GM19023 (cell line): ENCODE measurements around the gene CERT1.
A peak's percentile ranks its signal among the peaks of the same experiment; 100 is the strongest.
"Not testable (repeated sequence)": the region's sequence is repeated elsewhere in the genome, so short reads cannot be mapped to it uniquely, and the experiment has no call there.

Source experiments
- ATAC-seq: cut with Tn5 transposase; IDR thresholded peaks from one replicate; pipeline ENCODE4 v1.9.1; 2021; ENCODE audit warnings: mild to moderate bottlenecking, moderate library complexity; ENCODE audit not compliant: unreplicated experiment

The CERT1 gene

DNA sequence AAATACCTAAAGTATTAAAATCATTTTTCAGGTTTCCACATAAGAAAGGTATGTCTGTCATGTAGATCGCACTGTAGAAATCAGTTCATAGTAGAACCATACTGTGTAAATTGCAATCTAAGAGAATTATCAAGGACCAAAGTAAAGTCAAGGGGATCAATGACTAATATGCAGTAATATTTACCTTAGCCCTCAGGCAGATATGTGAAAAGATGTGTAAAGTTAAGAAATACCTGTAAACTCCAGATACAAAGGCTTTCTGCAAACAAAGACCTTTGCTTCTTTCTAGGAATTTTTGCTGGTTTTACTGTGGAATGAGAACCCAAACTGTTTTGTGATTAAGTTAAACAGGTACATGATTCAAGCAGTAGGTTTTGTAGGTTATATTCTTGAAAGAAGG lies 11.8 kb upstream of the CERT1 start:
- no peak for ATAC-seq

DNA sequence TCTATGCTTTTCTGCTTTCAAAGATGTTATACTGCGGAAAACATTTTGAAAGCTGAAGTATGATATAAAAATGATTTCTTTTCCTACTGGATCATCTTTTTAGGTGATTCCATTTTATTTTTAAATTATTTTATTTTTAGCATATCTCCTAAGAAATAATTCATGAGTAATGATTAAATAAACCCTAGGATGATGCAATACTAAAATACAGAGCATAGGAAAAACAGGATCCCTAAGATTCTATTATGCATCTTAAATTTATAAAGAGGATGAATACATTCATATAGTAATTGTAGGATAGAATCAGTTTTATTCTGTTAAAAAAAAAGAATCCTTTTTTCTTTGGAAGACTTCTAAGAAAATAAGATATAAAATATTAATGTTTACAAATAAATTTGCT lies 11.1 kb upstream of the CERT1 start:
- ATAC-seq, result no peak

DNA sequence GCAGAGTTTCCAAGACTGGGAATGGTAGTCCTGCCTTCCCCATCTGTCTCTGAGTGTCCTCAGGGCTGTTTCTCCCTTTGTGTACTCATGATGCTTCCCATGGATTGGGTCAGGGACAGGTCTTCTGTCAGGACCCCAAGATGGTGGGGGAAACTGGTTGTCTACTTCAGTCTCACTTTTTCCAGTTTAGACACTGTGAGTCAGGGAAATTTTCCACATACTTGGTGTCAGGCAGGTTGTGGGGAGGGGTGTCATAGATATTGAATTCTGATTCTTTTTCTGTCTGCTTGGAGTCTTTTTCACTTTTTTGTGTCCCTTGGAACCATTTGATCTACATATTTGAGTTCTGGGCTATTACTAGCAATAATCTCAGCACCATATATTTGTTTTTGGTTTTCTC lies 10.6 kb upstream of the CERT1 start:
- no peak for ATAC-seq

DNA sequence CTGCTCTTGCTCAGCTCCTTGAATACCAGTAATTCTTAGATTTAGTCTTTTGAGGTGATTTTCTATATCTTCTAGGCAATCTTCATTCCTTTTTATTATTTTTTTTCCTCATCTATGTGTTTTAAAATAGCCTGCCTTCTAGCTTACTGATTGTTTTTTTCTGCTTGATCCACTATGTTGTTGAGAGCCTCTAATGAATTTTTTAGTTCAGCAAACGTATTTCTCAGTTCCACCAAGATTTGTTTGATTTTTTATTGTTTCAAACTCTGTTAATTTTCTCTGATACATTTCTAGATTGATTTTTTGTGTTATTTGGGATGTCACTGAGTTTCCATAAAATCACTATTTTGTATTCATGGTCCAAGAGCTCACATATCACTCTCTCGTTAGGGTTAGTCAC lies 9.8 kb upstream of the CERT1 start:
- ATAC-seq, result no peak

DNA sequence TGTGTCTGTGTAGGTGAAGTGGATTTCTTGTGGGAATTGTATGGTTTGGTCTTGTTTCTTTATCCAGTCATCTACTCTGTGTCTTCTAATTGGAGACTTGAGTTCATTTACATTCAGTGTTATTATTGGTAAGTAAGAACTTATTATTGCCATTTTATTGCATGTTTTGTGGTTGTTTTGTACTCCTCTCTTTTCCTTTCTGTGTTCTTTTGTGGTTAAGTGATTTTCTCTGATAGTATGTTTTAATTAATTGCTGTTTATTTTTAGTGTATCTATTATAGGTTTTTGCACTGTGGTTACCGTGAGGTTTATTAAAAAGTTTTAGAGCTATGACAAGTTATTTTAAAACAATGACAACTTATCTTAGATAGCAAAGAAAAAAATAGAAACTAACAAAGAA lies 8.3 kb upstream of the CERT1 start:
- no peak for ATAC-seq

DNA sequence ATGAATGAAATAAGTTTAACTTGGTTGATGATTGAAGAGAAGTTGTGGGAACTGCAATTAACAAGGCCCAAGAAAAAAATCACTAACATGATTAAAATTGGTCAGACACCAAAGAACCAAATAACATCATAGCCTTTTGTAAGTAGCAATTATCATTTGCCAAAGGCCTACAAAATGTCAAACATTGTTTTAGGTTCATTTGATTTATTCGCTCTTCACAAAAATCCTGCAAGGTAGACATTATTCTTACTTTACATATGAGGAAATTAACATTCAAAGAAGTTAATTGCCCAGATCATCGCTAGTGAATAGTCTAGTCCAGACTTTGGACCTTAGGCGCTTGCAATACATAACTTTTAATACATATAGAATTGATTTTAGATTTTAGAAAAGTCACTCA lies 2.9 kb upstream of the CERT1 start:
- ATAC-seq, result no peak

DNA sequence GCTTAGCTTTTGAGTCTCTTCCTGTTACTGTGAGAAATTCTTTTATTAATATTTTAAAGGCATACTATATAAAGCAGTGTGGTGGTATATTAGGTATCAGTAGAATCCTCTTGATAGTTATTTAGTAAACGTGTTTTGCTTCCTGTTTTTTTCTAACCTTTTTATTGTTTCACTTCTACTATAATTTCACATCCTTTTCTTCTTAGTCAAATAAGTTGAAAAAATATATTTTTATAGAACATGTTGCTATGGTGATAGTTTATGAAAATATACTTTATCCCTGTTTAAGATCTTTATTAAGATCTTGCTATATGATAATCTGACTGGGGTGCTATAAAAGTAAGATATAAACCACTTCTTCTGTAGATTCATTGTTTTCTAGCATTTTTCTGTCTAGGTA lies 2.4 kb upstream of the CERT1 start:
- ATAC-seq, result no peak

DNA sequence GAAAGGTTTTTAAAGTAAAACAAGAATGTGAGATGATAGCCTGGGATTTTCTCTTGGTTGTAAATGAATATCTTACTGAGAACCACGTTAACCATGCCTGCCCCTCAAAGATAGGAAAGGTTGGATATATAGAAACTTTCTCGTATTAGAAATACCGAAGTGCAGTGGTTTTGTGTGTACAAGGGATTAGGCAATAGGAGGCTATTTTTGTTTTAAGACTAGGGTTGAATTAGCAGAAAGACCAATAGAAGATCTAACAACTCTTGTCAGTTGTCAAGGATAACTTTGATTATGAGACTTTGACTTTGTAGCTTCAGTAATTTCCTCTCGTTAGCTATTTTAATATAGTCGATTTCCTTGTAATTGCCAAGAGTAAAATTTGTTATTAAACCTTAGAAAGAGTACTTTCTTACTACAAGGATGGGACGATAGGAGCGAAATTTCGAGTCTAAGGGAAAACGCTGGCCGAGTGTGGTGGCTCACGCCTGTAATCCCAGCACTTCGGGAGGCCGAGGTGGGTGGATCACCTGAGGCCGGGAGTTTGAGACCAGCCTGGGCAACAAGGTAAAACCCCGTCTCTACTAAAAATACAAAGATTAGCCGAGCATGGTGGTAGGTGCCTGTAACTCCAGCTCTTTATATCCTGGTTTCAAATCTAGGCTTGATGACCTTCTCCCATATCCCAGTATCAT lies 1.1 kb upstream of the CERT1 start:
- ATAC-seq, result no peak

DNA sequence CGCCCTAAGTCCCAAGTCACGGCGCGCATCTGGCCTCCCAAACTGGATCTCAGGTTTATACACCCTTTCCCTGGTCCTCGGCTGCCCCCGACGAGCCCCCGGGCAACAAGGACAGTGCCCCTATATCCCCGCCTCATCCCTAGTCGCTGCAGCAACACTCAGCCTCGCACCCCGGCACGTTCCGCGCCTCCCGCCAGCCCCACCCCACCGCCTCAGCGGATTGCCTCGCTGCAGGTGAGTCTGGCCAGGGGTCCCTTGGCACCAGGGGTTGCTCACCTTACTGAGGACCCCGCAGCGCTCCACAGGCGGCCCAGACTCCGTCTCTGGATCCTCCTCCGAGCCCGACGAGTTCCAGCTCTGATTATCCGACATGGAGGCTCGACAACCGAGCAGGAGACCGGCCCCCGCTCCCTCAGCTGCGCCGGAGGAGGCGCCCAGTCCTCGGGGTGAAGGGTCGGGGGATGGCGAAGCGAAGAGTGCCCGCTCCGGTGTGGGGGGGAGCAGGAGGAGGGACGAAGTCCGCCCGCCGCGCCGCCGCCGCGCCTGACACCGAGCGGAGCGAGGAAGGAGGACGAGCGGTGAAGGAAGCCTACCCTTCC lies 494 bp downstream of the CERT1 start:
- peak; percentile 35 for ATAC-seq

DNA sequence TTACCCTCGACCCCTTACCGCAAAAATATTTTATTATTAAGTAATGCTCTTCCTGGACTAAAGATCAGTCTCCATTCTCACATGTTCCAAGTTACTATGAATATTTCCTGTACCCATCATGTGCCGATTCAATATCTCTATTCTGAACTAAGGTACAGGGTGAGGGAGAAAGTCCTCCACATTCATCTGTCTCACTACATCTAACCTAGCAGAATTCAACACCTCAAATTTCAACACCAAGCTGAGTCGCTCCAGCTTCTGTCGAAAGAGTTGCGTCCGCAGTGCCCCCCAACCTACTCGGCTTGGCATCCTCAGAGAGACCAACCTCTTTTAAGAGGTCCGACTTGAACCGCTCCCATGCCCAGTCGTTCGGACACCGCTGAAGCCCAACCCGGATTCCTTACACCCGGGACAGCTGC lies 1.0 kb downstream of the CERT1 start:
- ATAC-seq, result no peak

DNA sequence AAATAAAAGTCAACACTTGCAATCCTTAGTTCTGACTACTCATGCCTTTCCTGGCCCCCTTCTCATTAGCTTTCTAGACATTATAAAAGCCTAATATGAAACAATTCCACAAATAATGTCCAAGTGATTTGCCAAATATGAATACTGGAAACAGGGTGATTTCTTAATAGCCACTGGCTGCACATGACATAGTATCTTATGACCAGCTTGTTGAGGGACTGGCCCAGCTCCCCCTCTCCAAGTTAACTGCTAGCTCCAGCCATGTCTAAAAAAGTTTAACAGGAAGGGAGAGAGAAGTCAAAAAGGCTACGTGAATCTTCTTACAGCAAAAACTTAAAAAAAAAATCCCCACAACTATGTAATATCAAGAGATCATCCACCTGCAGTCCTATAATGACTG lies 1.5 kb downstream of the CERT1 start:
- no peak for ATAC-seq

DNA sequence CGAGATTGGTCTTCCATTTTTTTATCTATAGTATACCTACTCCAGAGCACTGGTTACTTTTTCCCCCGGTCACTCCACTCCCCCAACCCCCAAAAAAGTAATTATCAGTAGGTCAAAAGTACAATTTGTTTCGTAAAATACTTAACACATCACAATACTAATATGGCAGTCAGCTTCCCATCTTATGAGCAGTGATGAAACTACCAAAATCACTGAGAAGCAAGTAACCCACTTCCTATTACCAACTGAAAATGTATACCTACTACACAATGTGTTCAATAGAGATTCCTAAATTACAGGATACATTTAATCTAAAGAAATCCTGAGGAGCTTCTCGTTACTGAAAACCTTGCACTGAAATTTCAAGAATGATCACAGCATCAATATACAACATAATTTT lies 1.9 kb downstream of the CERT1 start:
- no peak for ATAC-seq

DNA sequence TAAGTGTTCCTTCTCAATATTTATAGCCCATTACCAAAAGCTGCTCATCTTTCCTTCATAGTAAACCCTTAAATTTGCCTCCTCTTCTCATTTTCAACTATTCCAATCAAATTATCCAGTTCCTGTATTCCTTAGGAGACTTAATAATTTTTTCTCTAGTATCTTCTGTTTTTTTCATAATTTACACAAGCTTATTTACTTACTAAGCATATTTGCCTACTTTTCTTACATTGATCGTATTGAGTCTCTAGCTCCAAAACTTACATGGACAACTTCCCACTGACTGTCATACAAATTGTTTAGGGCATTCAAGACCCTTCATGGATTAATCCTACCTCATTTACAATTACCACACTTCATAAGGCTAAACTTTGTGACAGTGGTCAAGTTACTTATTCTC lies 3.6 kb downstream of the CERT1 start:
- ATAC-seq, result no peak

DNA sequence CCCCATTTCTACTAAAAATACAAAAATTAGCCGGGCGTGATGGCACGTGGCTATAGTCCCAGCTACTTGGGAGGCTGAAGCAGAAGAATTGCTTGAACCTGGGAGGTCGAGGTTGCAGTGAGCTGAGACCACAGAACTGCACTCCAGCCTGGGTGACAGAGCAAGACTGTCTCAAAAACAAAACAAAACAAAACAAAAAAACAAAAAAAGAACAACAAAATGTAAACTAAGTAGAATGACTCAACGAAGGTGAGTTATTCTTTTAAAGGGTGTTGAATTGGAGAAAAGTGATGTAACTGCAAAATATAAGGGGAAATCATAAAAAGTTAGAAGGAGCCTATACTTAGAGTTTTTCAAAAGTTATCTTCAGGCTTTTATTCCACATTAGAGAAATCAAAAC lies 6.3 kb downstream of the CERT1 start:
- not testable (repeated sequence) for ATAC-seq

DNA sequence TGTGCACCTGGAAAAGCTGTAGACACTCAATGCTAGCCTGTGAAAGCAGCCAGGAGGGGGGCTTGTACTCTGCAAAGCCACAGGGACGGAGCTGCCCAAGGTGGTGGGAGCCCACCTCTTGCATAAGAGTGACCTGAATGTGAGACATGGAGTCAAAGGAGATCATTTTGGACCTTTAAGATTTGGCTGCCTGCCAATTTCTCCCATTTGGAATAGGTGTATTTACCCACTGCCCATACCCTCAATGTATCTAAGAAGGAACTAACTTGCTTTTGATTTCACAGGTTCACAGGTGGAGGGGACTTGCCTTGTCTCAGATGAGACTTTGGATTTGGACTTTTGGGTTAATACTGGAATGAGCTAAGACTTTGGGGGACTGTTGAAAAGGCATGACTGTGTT lies 12.6 kb downstream of the CERT1 start:
- not testable (repeated sequence) for ATAC-seq

DNA sequence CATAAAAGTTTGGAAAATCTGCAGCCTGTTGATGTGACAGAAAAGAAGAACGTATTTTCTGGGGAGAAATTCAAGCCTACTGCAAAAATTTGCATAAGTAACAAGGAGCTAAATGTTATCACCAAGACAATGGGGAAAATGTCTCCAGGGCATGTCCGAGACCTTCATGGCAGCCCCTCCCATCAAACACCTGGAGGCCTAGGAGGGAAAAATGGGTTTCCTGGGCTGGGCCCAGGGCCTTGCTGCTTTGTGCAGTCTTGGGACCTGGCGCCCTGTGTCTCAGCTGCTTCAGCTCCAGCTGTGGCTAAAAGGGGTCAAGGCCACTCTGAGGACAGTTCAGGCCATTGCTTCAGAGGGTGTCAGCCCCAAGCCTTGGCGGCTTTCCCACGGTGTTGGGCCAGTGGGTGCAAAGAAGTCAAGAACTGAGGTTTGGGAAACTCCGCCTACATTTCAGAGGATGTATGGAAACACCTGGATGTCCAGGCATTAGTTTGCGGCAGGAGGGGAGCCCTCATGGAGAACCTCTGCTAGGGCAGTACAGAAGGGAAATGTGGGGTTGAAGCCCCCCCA lies 13.1 kb downstream of the CERT1 start:
- ATAC-seq, result no peak

DNA sequence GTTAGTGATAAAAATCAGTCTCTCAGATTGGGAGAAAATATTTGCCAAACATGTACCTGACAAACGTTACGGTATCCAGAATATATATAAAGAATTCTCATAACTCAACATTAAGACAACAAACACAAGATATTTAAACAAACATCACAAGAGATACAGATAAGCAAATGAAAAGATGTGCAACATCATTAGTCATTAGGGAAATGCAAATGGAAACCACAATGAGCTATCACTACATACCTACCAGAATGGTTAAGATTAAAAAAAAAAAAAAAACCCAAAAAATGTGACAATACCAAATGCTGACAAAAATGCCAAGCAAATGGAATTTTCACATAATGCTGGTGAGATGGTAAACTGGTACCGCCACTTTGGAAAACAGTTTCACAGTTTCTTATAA lies 15.4 kb downstream of the CERT1 start:
- no peak for ATAC-seq

DNA sequence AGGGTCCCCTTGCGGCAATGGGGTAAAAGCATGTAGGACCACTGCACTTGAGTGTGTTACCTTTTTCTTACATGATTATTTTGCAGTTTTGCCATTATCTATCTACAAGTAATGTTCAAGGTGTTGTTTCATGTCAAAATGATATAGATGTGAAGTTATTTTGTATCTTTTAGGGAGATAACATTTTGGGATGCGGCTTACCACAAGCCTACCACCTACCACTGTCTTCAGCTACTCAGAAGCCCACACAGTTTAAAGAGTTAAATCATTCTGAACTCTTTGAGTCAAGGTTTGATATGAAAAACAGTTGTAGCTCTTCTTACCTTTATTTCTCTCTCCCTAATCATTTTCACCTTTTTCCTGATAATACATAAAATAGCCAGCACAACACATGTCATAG lies 19.8 kb downstream of the CERT1 start:
- ATAC-seq, result no peak

DNA sequence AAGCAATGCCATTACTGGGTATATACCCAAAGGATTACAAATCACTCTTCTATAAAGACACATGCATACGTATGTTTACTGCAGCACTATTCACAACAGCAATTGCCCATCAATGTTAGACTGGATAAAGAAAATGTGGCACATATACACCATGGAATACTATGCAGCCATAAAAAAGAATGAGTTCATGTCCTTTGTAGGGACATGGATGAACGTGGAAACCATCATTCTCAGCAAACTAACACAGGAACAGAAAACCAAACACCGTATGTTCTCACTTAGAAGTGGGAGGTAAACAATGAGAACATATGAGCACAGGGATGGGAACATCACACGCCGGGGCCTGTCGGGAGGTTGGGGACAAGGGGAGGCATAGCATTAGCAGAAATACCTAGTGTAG lies 21.6 kb downstream of the CERT1 start:
- ATAC-seq, result not testable (repeated sequence)

DNA sequence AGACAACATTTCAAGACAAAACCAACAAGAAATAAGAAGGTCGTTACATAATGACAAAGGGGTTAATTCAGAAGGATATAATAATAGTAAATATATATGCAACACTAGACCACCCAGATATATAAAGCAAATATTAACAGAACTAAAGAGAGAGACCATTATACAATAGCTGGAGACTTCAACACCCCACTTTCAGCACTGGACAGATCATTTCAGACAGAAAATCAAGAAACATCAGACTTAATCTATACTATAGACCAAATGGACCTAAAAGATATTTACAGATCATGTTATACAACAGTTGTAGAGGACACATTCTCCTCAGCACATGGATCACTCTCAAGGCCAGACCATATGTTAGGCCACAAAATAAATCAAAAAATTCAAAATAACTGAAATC lies 26.8 kb downstream of the CERT1 start:
- no peak for ATAC-seq

DNA sequence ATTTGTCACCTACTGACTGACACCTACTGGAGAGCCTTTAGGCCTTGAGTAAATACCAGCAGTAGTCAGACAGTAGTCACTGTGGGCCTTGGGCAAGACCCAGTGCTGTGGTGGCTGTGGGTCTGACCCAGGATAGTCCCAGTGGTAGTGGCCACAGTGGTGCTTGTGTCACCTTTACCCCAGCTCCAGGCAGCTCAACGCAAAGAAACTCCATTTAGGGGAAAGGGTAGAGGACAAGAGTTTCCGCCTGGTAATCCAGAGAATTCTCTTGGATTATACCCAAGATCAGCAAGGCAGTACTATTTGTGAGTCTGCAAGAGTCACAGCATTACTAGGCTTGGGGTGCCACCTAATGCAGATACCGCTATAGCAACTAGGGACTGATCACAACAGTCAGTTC lies 28.9 kb downstream of the CERT1 start:
- ATAC-seq, result no peak

DNA sequence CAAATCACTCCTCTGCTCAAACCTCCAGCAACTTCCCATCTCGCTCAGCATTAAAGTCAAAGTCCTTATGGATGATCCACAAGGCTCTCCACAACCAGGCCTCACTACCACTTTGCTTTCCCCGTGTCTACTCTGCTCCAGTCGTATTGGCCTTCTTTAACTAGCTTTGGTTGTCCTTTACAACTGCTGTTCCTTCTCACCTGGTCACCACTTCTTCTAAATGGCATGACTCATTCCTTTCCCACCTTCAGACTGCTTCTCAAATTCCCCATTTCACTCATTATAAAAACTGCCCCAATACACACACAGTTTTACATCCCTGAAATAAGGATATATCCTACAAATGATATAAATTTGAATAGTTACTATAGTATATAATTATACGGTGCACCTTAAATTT lies 30.4 kb downstream of the CERT1 start:
- no peak for ATAC-seq

DNA sequence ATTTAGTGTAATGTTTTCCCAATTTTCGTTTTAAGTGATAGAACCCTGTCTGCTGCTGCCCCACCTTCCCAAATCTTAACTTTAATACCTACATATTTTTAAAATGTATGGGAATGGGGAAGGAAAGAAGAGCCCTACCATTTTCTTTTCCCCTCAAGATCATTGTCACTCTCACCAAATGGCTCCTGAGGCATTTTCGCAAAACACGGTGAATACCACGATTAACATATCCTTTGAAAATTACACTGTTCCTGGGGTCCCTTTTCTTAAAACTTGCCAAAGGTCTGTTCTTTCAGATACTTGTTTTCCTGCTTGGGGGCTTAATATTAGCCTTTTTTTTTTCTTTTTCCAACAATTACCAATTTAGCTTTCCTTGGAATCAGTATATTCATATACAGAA lies 36.1 kb downstream of the CERT1 start:
- ATAC-seq, result no peak
